Skin epidermis (tissue), 12 donors: ENCODE results near the gene EP400.
A peak's percentile ranks its signal among the peaks of the same experiment; 100 is the strongest.
"Not testable (repeated sequence)": the region's sequence is repeated elsewhere in the genome, so short reads cannot be mapped to it uniquely, and the experiment has no call there.

Experiments used
- H3K27ac ChIP-seq, 21 experiments: fragments of 200-600 bp; sonication (generic) in 11 of 21; one replicate each; pipeline ENCODE4 v1.5.0; 2020; ENCODE audit warnings: mild to moderate bottlenecking in 3 of 21, inconsistent platforms in 2 of 21, moderate library complexity in 2 of 21
- H3K4me3 ChIP-seq, 7 experiments: fragments of 200-600 bp; sonication (generic) in 2 of 7; one replicate each; pipeline ENCODE4 v1.5.0; 2020; ENCODE audit warnings: inconsistent platforms in 2 of 7, mild to moderate bottlenecking in 2 of 7, moderate library complexity in 1 of 7

Gene EP400

GRCh38 chr12:131982041-131982440 lies 32.3 kb downstream of the EP400 start:
- no peak overlapping the region for H3K27ac ChIP-seq
- no peak overlapping the region for H3K4me3 ChIP-seq

- no peak overlapping the region for H3K4me3 ChIP-seq
- no peak overlapping the region for H3K27ac ChIP-seq
These were observed 33.3 kb downstream of the EP400 start for GRCh38 chr12:131983026-131983425.

GRCh38 chr12:131983554-131983953 lies 33.8 kb downstream of the EP400 start:
- Histone ChIP-seq H3K27ac (no peak overlapping the region), H3K4me3 (no peak overlapping the region)

DNA sequence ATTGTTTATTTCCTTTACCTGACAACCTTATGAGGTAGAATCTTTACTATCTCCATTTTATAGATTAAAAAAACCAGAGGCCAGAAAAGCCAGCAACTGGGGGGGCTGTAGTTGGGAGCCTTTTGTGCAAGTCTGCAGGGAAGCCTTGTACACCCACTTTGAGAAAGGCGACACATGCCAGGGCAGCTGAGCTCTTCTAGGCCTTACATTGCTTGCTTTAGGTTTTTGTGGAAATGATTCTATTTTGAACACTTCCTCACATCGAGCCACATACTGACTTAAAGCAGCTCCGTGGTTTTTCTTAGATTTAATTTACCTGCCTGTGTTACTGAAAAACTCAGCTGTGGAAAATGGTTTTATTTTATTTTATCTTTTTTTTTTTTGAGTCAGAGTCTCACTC lies 34.6 kb downstream of the EP400 start:
- Histone ChIP-seq H3K27ac (no peak overlapping the region), H3K4me3 (no peak overlapping the region)

GRCh38 chr12:131985510-131985875 lies 35.8 kb downstream of the EP400 start:
- not testable (repeated sequence) for H3K4me3 ChIP-seq
- peak overlapping the region in 1 of 21 experiments; percentile 6 for H3K27ac ChIP-seq

DNA sequence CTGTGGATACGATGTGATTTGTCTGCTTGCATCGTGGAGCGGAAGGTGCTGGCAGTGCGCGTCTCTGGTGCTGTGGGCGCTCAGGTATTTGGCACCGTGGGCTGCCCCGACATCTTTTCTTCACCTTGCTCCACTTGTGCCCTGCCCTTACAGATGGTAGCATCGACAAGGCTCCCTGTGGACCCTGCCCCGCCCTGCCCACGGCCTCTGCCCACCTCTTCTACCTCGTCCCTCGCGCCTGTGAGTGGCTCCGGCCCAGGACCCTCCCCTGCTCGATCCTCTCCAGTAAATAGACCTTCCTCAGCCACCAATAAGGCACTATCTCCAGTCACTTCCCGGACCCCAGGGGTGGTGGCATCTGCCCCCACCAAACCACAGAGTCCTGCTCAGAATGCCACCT lies 36.6 kb downstream of the EP400 start:
- H3K27ac ChIP-seq, result no peak overlapping the region
- H3K4me3 ChIP-seq, result no peak overlapping the region

DNA sequence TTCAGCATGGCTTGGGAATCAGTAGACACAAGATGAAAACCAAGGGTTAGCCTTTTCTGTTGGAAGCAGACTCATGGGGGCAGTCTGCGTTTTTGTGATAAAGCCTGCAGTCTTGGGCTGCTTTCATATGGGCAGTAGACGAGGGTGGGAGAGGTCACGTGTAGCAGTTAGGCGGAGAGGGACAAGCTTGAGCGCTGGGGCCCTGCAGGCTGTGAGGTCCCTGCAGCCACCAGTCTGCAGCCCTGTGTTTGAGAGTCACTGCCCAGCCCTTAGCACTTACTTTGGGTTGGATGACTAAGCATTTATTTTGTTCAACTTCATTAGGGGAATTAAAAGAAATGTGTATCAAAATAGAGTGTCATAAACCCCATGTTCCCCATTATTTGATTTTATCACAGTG lies 37.2 kb downstream of the EP400 start:
- Histone ChIP-seq H3K27ac (no peak overlapping the region), H3K4me3 (no peak overlapping the region)

- Histone ChIP-seq H3K27ac (no peak overlapping the region), H3K4me3 (no peak overlapping the region)
These were observed 37.8 kb downstream of the EP400 start for GRCh38 chr12:131987552-131987951.

DNA sequence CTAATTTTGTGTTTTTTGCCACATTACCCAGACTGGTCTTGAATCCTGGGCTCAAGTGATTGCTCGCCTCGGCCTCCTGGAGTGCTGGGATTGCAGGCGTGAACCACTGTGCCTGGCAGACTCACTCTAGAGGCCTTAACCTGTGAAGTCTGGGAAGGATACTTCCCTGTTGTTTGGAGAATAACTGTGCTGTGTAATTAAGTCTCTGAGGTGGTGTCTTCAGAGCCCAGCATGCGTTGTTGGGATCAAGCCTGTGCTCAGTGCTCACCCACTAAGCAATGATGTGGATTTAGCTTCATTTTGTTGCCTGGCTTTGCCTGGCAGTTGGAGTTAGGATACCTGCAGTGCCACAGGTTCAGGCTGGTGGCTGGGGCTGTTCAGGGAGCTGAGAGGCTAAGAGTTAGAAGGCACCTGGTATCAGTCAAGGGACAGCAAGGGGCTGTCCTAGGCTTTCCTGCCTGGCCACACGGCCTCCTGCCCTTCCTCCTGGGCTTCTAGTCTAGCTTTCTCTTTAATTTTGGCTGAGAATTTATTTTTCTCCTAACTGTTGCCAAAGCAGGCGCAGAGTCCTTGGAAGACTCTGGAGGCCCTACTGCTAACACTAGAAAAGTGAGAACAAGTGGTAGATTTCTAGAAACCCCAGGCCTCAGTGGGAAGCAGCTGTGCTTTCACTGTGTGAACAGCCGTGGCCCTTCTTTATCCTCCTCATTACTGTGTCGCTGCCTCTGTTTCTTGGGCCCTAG lies 38.5 kb downstream of the EP400 start:
- Histone ChIP-seq H3K4me3 (no peak overlapping the region), H3K27ac (no peak overlapping the region)

GRCh38 chr12:131989021-131989420 lies 39.3 kb downstream of the EP400 start:
- H3K27ac ChIP-seq, result no peak overlapping the region
- no peak overlapping the region for H3K4me3 ChIP-seq

- H3K4me3 ChIP-seq, result no peak overlapping the region
- H3K27ac ChIP-seq, result no peak overlapping the region
These were observed 40.6 kb downstream of the EP400 start for GRCh38 chr12:131990066-131990979.

- Histone ChIP-seq H3K4me3 (no peak overlapping the region), H3K27ac (no peak overlapping the region)
These were observed 41.2 kb downstream of the EP400 start for GRCh38 chr12:131990980-131991305.

DNA sequence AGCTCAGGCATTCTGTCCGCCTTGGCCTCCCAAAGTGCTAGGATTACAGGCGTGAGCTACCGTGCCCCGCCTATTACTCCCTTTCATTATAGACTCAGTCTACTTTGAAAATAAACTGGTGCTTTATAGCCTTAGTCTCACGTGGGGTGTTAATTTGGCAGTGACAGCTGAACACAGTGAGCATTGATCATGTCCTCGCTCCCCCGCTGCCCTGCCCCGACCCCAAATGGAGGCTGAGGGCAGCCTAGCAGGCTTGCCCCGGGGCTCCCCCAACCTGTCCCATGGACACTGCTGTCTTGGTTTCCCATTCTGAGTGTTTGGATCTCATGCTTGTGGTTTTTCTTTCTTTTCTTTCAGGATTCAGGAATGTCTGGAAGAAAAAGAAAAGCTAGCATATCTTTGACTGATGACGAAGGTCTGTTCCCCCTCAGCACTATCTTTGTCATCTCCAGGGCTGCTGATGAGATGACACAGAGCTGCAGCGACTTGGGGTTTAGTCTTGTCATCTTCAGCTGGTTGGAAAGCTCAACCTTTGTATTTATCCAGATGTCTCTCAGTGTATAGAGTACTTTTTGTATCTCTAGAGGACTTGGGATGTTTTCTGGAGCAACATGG lies 42.2 kb downstream of the EP400 start:
- Histone ChIP-seq H3K4me3 (no peak overlapping the region), H3K27ac (no peak overlapping the region)

GRCh38 chr12:131994589-131994988 lies 44.8 kb downstream of the EP400 start:
- H3K4me3 ChIP-seq, result no peak overlapping the region
- H3K27ac ChIP-seq, result no peak overlapping the region

- no peak overlapping the region for H3K27ac ChIP-seq
These were observed 50.6 kb downstream of the EP400 start for GRCh38 chr12:132000286-132000872.

GRCh38 chr12:132003846-132004245 lies 54.1 kb downstream of the EP400 start:
- Histone ChIP-seq H3K27ac (no peak overlapping the region), H3K4me3 (no peak overlapping the region)

More at GRCh38 chr12:132000286-132000872, 50.6 kb downstream of the EP400 start:
- no peak overlapping the region for H3K4me3 ChIP-seq

GRCh38 chr12:132004946-132005345 lies 55.2 kb downstream of the EP400 start:
- Histone ChIP-seq H3K4me3 (no peak overlapping the region), H3K27ac (no peak overlapping the region)

GRCh38 chr12:132006056-132006680 lies 56.4 kb downstream of the EP400 start:
- Histone ChIP-seq H3K27ac (no peak overlapping the region), H3K4me3 (no peak overlapping the region)

DNA sequence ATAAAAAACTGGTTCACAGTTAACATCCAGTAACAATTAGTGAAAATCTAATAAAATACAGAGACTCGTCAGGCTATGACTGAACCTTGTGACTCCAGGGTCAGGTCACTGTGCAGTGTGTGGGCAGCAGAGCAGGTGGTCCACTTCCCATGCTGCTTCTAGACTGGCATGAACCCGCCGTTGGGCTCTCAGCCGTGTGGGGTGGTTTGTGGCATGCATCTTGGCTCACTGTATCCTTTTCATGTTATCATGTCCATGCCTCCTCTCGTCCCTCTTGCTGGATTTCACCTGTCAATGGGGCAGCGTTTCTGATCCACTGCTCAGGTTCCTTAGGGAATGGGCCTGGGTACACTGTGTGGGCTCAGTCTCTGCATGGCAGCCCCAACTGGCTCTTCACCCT lies 57.3 kb downstream of the EP400 start:
- Histone ChIP-seq H3K4me3 (no peak overlapping the region), H3K27ac (no peak overlapping the region)

- H3K4me3 ChIP-seq, result no peak overlapping the region
These were observed 59.7 kb downstream of the EP400 start for GRCh38 chr12:132009336-132009859.

More at GRCh38 chr12:132009336-132009859, 59.7 kb downstream of the EP400 start:
- no peak overlapping the region for H3K27ac ChIP-seq
